ENCODE measurements around the gene ATP9B. TPM values are rescaled to one million over a fixed set of nuclear protein-coding genes. Genes with fewer than 3 reads are reported as not detected.

ATP9B gene
- total and polyA plus RNA-seq, 10 of the 15 experiments (the other 5 are each of a cell fraction or from before 2014, with no cell fraction given), result 0.74 to 20.7 (median 12.9) TPM

GRCh38 chr18:79294235-79294634, 225.0 kb downstream of the ATP9B start (continued):
- TF ChIP-seq ZBTB33 (IDR thresholded peaks at IDR 0.05), result no peak
- TF ChIP-seq SIN3A (IDR thresholded peaks at IDR 0.05; ENCODE audit: low read depth, low read length), result no peak
- TF ChIP-seq EGR1 (IDR thresholded peaks at IDR 0.05; ENCODE audit: borderline replicate concordance in 1 of 2, low read depth in 2 of 2, low read length in 2 of 2), result no peak
- TF ChIP-seq ASH2L (IDR thresholded peaks at IDR 0.05; ENCODE audit: borderline replicate concordance, low read depth), result no peak

- no peaks in the 10 kb centered on the region for H3K9me3 ChIP-seq (replicated peaks; ENCODE audit: control insufficient read depth, insufficient read depth, low read length)
- ATAC-seq, result no peak
- CTCF ChIA-PET, result no interaction called here
Measured at GRCh38 chr18:79299272-79299671, 230.1 kb downstream of the ATP9B start.

More at GRCh38 chr18:79299272-79299671, 230.1 kb downstream of the ATP9B start:
- DNase-seq (ENCODE audit: low read depth, low spot score) (no peak), FAIRE-seq (no peak)
- no peak overlapping the region for H3K4me3 ChIP-seq
- intact Hi-C loops (cut with micrococcal nuclease; ENCODE audit: unreplicated experiment), result no loop called here
- RAD21 ChIA-PET (ENCODE audit: unreplicated experiment), result no interaction called here
- no TSS peak for BruUV-seq (replicated peaks)
- no peak overlapping the region for H3K4me2 ChIP-seq (ENCODE audit: control insufficient read depth, insufficient read depth)
- H3K4me1 ChIP-seq (ENCODE audit: control insufficient read depth, insufficient read depth, low read length), result no peaks in the 10 kb centered on the region
- no peak for TF ChIP-seq E2F8 (IDR thresholded peaks at IDR 0.05; ENCODE audit: low read depth, partially characterized antibody)
- no peak overlapping the region for H3K27ac ChIP-seq (ENCODE audit: control insufficient read depth, insufficient read depth)
- SMC1A ChIA-PET (ENCODE audit: uncharacterized antibody, unreplicated experiment), result no interaction called here
- WGBS (ENCODE audit: insufficient coverage, insufficient replicate concordance, low lambda C conversion rate, missing lambda C conversion rate), result 100% methylated on average over 2 of the region's 2 CpGs
- no peak overlapping the region for H2AFZ ChIP-seq (ENCODE audit: control insufficient read depth, low read depth, low read length)
- in situ Hi-C loops (cut with MboI), result no loop called here
- no peaks in the 10 kb centered on the region for H3K79me2 ChIP-seq (ENCODE audit: control insufficient read depth, insufficient read depth, low read length)
- no peaks in the 10 kb centered on the region for H4K20me1 ChIP-seq (ENCODE audit: control insufficient read depth, insufficient read depth)
- POLR2A ChIA-PET, result no interaction called here
- H3K36me3 ChIP-seq (ENCODE audit: control insufficient read depth in 2 of 2, insufficient read depth in 2 of 2, low read length in 1 of 2), result peaks cover 0 to 3% of the 10 kb centered on the region in 2 experiments; a peak in 1 of 4 replicates
- no peak overlapping the region for H3K9ac ChIP-seq (ENCODE audit: control insufficient read depth, insufficient read depth, low read length)
- no peaks in the 10 kb centered on the region for H3K27me3 ChIP-seq (replicated peaks in 1 of 2; ENCODE audit: control insufficient read depth in 2 of 2, insufficient read depth in 2 of 2, low read length in 1 of 2)
